Activated naive CD4-positive, alpha-beta T cell (primary cell): Measurements from ENCODE around the gene PSMD2.

Experiments
- DNase-seq, 4 experiments: peaks; one replicate each; lab custom pipeline; 2025; lab: John Stamatoyannopoulos, UW

PSMD2 gene

DNA sequence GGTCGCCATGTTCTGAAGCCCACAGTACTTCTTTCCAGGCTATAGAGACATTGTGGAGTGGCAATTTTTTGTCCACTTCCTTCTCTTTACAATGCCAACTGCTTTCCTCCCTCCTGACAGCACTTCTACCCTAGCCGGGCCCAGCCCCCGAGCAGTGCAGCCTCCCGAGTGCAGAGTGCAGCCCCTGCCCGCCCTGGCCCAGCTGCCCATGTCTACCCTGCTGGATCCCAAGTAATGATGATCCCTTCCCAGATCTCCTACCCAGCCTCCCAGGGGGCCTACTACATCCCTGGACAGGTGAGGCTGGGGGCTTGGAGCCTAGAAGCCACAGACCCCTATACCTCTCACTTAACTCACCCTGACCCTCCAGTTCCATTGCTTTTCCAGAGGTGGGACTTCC, 18.2 kb downstream of the PSMD2 start:
- DNase-seq, result no peak

DNA sequence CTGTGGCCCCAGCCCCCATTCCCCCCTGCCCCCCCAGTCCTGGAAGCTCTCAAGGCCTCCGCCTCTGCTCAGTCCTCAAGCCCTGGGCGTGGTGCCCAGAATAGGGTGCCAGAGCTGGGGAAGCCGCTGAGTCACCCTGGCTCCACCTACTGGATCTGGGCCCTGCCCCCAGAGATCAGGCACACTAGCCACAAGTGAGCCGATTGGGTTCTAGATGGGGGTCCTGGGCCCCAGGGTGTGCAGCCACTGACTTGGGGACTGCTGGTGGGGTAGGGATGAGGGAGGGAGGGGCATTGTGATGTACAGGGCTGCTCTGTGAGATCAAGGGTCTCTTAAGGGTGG, 21.0 kb downstream of the PSMD2 start:
- DNase-seq, result peak in 1 of 4 experiments; percentile 7

DNA sequence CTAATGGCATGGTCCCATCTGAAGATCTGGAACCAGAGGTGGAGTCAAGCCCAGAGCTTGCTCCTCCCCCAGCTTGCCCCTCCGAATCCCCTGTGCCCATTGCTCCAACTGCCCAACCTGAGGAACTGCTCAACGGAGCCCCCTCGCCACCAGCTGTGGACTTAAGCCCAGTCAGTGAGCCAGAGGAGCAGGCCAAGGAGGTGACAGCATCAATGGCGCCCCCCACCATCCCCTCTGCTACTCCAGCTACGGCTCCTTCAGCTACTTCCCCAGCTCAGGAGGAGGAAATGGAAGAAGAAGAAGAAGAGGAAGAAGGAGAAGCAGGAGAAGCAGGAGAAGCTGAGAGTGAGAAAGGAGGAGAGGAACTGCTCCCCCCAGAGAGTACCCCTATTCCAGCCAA, 22.6 kb downstream of the PSMD2 start:
- DNase-seq, result no peak

DNA sequence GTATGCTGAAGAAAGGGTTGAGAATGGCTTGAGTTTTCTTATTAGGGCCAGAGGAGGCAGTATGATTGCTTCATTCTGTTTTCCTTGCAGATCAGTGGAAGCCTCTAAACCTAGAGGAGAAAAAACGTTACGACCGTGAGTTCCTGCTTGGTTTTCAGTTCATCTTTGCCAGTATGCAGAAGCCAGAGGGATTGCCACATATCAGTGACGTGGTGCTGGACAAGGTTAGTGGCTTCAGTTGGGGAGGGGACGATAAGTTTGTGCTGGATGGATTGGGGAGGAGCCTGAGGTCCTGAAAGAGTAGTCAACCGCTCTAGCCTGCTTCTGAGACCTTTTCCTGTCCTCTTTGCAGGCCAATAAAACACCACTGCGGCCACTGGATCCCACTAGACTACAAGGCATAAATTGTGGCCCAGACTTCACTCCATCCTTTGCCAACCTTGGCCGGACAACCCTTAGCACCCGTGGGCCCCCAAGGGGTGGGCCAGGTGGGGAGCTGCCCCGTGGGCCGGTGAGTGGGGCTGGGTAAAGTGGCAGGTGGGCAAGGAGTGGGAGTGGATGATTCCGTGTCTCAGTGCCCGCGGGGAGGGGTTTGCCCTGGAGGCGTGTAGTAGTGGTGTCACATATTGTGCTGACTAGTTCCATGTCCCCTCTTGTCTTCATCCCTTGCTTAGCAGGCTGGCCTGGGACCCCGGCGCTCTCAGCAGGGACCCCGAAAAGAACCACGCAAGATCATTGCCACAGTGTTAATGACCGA, 23.9 kb downstream of the PSMD2 start:
- no peak for DNase-seq

DNA sequence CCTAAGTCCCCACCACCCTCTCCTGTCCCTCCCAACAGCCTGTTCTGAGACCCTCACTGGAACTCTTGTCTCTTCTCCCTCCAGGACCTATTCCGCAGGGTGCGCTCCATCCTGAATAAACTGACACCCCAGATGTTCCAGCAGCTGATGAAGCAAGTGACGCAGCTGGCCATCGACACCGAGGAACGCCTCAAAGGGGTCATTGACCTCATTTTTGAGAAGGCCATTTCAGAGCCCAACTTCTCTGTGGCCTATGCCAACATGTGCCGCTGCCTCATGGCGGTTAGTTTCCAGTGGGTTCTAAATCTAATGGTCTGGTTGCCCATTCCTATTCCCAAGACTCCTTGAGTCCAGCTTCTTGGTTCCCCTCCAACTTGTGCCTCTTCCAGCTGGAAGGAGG, 24.7 kb downstream of the PSMD2 start:
- no peak for DNase-seq

DNA sequence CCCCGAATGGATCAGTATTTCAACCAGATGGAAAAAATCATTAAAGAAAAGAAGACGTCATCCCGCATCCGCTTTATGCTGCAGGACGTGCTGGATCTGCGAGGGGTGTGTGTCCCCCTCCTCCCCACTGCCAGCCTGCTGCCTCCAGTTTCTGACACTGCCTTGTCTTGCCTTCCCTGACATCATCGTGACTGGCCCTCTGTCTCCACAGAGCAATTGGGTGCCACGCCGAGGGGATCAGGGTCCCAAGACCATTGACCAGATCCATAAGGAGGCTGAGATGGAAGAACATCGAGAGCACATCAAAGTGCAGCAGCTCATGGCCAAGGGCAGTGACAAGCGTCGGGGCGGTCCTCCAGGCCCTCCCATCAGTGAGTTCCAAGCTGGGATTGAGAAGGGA, 26.2 kb downstream of the PSMD2 start:
- no peak for DNase-seq

DNA sequence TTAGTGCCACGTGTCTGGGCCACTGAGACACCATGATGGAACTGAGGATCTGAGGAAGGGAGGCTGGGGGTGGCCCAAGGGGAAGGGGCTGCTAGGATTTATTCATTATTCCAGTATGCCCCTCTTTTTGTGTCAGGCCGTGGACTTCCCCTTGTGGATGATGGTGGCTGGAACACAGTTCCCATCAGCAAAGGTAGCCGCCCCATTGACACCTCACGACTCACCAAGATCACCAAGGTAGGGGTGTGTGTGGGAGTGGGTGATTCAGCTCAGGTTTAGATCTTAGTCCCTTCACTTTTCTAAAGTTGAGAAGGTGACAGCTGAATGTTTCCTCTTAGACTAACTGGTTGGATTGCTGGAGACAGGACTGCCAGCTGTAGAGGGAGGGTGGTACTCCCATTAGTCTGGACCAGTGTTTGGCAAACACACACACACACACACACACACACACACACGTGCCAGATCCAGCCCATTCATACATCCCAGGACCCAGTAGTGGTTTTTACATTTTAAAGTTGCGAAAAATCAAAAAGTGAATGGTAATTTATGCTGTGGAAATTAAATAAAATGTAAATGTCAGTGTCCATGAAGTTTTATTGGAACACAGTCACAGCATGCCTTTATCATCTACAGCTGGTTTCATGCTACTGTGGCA, 26.8 kb downstream of the PSMD2 start:
- DNase-seq, result no peak

DNA sequence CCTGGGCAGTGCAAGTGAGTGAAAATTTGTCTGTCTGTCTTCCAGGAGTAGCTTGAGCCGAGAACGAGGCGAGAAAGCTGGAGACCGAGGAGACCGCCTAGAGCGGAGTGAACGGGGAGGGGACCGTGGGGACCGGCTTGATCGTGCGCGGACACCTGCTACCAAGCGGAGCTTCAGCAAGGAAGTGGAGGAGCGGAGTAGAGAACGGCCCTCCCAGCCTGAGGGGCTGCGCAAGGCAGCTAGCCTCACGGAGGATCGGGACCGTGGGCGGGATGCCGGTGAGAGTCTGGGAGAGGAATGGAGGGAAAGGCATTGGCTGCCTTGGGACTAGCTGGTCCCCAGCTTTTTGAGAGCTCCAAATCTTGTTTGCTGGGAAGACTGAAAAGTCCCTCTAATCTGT, 28.1 kb downstream of the PSMD2 start:
- DNase-seq, result no peak

DNA sequence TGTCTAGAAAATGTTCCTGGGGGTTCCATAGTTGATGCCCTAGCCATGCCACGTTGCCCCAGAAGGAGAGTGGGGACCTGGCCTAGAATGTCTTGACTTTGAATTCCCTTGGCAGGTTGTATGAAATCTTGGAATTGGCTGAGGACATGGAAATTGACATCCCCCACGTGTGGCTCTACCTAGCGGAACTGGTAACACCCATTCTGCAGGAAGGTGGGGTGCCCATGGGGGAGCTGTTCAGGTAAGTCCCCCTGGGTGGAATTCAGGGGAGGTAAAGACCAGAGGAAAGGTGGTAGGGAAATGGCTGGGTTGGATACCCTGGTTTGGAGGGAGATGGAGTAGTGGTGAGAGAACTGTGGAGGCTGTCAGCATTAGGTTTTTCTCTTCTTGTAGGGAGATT, 29.5 kb downstream of the PSMD2 start:
- no peak for DNase-seq

DNA sequence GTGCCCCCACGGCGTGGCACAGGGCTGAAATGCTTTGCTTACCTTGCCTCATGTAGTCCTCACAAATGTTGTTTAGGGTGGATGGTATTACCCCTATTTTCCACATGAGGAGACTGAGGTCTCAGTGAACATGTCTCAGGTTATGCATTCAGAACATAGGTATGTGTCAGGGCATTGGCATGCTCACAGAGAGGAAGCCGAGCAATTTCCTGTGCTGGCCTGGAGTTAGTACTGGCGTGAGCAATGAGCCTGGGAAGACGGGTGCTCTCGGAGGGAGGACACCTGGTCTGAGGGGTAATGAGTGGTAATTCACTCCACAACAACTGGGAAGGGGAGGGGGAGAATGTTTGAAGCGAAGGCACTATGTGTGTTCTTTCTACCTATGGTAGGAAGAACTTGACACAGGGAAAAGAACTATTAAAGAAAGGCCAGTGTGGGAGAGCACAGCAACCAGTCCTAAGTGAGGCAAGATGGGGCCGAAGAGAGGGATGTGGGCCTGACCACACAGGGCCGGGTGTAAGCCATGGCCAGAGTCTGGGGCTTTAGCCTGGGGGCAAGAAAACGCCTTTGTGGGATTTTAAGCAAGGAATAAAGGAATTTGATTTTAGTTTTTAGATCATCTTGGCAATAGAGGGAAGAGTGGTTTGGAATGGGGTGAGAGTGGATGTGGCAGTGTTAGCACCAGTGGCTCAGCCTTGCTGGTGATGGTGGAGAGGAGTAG, 33.5 kb downstream of the PSMD2 start:
- DNase-seq, result no peak

DNA sequence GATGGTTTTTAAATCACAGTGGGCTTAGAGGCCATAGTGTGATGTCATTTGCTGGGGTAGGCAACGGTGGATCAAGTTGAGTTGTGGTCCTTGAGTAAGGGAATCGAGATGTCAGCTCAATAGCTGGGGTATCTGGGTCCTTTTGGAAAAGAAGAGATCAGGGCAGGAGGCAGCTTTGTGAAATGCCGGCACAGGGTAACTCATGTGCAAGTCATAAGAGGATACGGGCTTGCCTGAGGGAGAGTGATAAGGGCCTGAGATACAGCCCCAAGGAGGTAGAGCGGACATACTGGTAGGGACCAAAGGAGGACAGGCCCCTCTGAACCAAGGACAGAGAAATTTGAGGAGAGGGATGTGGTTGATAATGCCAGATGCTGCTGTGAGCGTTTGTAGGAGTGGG, 34.1 kb downstream of the PSMD2 start:
- DNase-seq, result no peak

DNA sequence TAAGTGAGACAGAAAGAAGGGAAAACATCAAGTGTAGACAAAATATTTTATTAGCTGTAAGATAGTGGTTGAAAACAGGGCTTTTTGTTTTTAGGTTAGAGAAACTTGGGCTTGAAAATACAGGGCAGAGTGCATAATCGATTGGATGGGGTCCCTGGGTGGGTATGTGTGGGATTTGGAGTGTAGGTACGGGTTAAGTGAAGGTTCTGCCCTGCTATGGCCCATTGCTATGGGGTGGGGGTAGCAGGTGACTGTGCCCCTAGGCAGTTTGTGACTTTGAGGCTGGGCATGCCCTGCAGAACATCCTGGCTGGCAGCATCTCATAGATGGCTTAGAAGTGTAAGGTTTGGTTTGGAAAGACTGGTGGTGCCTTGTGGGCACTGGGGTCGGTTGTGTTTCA, 34.7 kb downstream of the PSMD2 start:
- DNase-seq, result no peak

DNA sequence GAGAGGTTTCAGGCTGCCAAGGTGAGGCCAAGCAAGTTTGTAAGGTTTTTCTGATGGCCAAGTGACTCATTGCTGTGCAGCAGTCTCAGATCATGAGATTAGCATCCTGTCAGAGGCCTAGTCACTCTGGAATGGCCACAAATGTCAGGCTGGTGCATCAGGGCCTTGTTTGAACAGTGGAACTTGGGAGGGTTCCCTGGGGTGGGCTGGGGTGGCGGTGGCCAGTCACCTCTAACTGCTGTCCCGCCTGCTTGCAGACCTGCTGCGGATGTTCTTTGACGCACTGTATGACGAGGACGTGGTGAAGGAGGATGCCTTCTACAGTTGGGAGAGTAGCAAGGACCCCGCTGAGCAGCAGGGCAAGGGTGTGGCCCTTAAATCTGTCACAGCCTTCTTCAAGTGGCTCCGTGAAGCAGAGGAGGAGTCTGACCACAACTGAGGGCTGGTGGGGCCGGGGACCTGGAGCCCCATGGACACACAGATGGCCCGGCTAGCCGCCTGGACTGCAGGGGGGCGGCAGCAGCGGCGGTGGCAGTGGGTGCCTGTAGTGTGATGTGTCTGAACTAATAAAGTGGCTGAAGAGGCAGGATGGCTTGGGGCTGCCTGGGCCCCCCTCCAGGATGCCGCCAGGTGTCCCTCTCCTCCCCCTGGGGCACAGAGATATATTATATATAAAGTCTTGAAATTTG, 35.6 kb downstream of the PSMD2 start:
- DNase-seq, result peak in 1 of 4 experiments; percentile 13

DNA sequence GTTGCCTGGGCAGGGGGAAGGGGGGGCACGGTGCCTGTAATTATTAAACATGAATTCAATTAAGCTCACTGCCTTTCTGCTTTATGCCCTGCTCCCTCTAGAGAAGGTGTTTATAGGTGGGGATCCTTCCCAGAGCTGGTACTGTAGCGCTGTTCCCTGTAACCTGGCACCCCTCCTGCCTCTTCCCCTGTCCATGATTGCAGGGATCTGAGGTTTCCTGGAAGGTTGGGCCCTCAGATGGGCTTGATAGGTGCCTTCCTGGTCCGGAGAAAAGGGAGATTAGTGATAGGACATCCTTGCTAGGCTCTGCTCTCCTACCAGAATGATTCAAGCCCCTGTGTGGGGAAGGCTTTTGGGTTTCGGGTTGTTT, 36.2 kb downstream of the PSMD2 start:
- no peak for DNase-seq

DNA sequence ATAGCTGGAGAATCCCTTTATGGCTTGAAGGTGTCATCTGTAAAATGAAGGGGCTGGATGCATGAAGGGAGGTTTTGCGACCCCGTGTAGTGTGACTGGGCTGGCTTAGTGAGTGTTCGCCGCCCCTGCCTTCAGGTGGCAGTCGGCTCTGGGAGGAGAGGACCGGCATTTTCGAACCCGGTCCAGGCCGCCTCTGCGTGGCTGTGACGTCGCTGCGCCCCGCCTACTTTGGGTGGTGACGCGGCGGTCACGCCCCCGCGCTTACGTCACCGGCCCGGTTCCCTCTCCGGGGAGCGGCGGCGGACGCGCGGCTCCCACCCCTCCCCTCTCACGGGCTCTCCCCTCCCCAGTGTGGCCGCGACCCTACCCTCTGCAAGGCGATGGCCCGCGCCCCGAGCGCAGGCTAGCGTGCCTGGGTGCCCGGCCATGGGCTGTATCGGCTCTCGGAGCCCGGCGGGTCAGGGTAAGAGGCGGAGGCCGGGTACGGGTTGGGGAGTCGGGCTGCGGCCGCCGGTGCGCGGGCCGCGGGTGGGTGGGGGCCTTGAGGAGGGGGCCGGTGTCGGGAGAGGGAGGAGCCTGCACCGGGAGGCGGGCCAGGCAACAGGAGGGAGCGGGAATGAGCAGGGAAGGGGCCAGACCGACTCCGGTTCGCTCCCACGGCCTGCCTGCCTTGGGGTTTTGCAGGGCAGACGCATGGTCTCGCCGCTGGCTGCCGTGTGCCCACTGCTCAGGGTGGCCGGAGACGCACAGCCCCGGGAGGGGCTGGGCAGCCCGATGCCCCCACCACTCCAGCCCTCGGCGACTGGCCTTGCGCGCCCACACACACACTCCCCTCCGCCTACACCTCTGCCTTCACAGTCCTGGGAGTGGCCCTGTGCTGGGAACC, 36.9 kb downstream of the PSMD2 start:
- DNase-seq, result peak; percentile 61 to 86 (median 72)

DNA sequence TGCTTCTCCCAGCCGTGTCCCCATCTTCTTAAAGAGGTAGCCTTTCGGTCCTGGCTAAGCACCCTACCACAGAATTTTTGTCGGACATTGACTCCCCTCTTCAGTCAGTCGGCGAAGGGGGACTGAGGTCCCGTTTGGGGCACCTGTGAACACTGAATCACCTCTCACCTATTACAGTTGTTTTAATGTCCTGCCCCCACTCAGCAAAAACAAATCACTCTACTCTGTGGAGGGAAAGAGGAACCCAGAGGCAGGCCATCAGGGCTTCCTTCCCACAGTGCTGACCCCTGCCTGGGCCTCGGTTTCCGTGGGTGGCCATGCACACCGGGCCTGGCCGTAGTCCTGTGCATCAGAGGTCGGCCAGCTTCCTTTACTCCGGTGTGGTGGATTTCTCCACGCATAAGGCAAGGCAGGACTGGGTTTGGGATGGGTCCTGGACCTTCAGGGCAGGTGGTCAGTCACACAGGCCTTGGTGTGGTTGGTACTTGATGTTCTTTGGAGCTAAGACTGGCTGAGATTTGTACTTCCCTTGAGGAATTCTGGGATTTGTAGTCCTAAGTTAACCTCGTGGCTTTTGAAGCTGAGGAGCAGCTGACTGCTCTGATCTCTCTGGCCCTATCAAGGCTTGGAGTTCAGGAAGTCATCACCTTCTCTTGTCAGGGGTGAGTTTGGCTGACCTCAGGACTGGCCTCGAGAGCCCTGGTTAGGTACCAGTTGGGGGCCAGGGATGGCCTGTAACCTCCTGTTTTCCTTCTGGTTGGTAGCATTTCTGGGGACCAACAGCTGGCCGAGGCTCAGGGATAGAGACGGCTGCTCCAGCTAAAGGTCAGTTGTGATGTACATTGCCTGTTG, 37.7 kb downstream of the PSMD2 start:
- DNase-seq, result no peak

DNA sequence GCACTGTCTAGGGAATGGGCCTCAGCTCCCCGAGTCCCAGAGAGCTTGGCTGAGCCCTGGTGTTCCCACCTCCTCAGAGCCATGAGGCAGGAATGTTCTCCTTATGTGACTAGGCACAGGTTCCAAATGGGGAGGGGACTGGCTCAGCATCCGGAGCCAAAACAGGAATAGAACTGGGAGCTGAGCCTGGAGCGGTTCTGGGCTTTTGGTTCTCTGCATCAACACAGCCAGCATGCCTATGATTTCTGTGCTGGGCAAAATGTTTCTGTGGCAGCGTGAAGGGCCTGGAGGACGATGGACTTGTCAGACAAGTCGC, 38.3 kb downstream of the PSMD2 start, which contains the start of gene FAM131A:
Gene FAM131A, plus strand, starts transcription at position 202 of the 316 bp plus-strand sequence. Its CDS starts 31 bp downstream, at position 233.
- DNase-seq, result no peak

DNA sequence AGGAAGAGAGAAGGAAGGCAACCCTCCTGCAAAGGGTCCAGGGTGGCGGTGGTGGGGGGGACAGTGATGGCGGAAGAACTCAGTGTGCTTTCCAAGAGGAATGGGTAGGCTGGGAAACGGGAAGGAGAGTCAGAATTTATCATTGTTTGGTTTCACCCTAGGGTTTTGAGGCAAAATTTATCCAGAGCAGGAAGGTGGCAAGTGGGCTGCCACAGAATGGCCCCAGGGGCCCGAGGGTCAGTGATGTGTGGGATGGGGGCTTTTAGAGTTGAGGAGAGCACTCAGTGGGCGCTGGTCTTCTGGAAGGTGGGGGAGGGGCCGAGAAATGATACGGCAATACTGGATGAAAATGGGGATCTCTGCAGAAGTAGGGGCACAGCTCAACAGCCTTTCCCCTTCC, 38.9 kb downstream of the PSMD2 start:
- DNase-seq, result no peak

DNA sequence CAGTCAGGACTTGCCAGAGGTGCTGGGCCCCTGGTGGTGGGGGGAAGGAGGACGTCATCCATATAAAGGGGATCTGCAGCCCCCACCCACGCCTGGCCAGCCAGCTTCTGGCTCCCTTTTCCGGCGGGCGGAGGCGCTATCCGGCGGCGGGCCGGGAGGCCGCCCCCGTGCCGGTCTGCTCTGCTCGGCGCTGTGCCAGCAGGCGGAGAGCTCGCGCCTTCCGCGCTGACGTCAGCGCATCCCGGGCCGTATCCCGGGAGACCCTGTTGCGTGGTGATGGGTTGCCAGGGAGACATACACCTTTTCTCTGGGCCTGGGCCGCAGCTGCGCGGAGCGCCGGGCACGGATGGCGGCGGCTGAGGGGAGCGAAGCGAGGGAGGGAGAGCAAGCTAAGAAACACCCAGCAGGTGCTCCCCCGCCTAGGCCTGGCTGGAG, 39.5 kb downstream of the PSMD2 start:
- no peak for DNase-seq

DNA sequence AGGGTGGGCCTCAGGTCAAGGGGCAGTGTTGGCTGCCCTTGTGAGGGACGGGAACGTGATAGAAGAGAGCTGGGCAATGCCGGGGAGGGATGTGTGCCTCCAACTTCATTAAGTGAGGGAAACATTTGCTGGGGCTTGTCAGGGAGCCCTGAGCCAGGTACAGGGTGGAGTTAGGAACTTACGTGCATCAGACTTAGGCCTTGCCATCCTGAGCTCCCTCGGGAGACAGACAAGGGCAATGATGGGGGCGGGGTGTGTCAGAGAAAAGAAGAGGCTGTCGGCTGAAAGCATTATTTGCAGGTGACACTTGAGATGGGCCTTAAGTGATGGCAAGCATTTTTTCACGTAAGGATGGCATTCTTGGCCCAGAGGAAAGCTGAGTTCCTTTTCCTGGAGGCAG, 40.0 kb downstream of the PSMD2 start:
- no peak for DNase-seq
